Measurements from ENCODE around the gene DAGLB. TPM values are rescaled to one million over a fixed set of nuclear protein-coding genes. Genes with fewer than 3 reads are reported as not detected.

The DAGLB gene
- total RNA-seq, 1 donor from 2014 or later = 13.6 TPM

DNA sequence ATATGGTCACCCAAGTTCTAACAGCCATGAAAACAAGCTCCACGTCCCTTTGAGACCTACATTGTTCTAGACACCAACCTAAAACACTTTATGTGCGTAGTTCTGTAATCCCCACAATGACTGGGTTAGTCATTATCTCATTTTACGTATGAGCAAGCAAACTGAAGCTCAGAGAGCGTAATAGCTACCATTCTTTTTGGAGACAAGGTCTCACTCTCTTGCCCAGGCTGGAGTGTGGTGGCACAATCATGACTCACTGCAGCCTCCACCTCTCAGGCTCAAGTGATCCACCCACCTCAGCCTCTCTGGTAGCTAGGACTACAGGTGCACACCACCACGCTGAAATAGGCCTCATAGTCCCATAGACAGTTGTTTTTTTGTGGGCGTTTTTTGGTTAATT is 10.5 kb downstream of the DAGLB start:
- H3K36me3 ChIP-seq (ENCODE audit: control insufficient read depth, insufficient read depth, low read length) = peaks cover 3% of the 10 kb centered on the region

DNA sequence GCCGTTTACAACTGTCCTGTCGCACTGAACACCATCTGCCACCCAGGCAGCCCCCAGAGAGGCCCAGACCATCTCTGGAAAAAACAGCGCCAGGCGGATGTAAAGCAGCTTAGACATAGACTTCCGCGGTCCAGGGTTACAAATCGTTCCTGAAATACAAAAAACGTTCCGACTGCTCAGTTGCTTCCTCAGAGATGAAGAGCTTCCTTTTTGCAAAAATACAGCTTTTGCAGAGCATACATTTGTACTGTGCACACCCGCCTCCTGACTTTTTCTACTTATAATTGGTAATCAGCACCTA is 11.4 kb downstream of the DAGLB start:
- Histone ChIP-seq H3K27me3 (ENCODE audit: control insufficient read depth, insufficient read depth, low read length) (no peaks in the 10 kb centered on the region), H3K36me3 (ENCODE audit: control insufficient read depth, insufficient read depth, low read length) (peaks cover 3% of the 10 kb centered on the region), H3K4me3 (ENCODE audit: low read depth, low read length) (no peak overlapping the region)
- TF ChIP-seq, protein P1, sequence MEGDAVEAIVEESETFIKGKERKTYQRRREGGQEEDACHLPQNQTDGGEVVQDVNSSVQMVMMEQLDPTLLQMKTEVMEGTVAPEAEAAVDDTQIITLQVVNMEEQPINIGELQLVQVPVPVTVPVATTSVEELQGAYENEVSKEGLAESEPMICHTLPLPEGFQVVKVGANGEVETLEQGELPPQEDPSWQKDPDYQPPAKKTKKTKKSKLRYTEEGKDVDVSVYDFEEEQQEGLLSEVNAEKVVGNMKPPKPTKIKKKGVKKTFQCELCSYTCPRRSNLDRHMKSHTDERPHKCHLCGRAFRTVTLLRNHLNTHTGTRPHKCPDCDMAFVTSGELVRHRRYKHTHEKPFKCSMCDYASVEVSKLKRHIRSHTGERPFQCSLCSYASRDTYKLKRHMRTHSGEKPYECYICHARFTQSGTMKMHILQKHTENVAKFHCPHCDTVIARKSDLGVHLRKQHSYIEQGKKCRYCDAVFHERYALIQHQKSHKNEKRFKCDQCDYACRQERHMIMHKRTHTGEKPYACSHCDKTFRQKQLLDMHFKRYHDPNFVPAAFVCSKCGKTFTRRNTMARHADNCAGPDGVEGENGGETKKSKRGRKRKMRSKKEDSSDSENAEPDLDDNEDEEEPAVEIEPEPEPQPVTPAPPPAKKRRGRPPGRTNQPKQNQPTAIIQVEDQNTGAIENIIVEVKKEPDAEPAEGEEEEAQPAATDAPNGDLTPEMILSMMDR (IDR thresholded peaks at IDR 0.05; ENCODE audit: insufficient read depth, low read length, poor library complexity, severe bottlenecking) = no peak
- no peak for DNase-seq (ENCODE audit: low read depth)

More for the DNA sequence above, 10.5 kb downstream of the DAGLB start:
- Histone ChIP-seq H3K4me3 (ENCODE audit: low read depth, low read length) (no peak overlapping the region), H3K27me3 (ENCODE audit: control insufficient read depth, insufficient read depth, low read length) (no peaks in the 10 kb centered on the region)
- DNase-seq (ENCODE audit: low read depth) = no peak
- TF ChIP-seq, protein P1 (IDR thresholded peaks at IDR 0.05; ENCODE audit: insufficient read depth, low read length, poor library complexity, severe bottlenecking) = no peak

DNA sequence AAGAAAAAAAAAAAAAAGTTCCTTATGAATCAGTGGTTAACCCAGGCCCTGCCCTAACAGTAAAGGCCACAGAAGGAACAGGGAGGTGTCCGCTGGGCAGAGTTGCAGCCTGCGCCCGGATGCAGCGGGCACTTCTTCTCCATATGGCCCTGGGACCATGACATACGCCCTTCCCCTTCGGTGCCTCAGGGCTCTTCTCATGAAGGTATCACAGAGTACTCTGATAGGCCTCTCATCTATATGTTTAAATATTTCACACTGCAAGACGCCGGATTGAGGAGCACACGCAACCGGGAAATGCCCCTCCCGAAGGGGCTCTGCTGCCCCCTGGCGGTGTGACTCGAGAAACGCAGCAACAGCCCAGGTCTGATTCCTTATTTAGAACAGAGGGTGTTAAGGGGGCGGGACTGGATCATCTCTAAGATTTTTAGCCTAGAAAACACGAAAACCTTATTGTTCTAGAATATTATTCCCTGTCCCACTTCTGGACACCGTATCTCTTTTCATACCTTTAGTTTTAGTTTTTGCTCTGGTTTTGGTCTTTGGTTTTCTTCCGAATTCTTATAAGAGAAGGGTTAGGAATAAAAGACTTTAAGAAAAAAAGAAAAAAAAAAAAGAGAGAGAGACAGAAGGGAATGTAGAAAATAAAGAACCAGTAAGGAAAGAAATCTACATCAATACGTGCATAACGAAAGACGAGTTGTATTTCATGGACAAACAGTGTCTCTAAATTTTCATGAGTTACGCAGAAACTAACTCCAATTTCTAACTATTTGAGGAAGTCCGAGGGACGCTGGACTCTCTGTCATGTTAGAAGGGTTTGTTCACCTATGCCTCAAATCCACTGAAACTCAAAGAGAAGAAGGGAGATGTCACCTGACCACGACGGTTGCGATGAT is 12.0 kb downstream of the DAGLB start:
- TF ChIP-seq, protein P1 (IDR thresholded peaks at IDR 0.05; ENCODE audit: insufficient read depth, low read length, poor library complexity, severe bottlenecking) = peak; percentile 97
- no peak for DNase-seq (ENCODE audit: low read depth)
- H3K27me3 ChIP-seq (ENCODE audit: control insufficient read depth, insufficient read depth, low read length) = no peaks in the 10 kb centered on the region
- no peak overlapping the region for H3K4me3 ChIP-seq (ENCODE audit: low read depth, low read length)
- peaks cover 3% of the 10 kb centered on the region for H3K36me3 ChIP-seq (ENCODE audit: control insufficient read depth, insufficient read depth, low read length)

DNA sequence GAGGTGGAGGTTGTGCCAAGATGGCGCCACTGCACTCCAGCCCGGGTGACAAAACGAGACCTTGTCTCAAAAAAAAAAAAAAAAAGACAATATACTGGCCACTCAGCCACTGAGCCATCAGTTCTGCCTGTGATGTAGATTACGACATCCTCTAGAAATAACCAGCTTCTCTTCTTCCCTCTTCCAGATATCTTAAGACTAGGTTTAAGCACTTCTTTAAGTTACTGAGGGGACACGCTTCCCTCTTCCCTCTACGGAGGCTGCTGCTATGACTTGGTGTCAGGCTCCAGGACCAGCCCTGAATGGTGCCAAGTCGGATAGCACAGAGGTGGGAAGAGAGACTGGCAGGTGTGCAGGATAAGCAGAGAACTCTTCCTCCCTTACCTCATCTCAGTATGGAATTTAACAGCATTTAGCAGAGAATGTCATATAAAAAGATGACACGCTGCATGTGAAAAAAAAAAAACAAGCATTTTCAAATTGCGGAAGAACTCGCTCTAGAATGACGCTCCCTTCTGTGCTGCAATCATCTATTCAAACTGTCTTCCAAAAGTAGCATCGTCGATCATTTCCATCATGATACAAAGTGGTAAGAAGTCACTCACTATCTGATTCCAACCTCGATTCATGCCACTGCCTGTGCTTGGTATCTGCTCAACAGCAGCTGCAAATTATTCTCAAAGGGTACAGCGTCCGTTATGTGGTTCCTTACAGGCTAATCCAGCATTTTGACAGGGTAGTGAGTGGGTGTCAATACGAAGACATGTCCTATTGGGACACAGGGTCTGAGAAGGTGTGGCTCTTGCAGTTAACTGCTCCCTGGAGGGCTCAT is 13.8 kb downstream of the DAGLB start:
- TF ChIP-seq, protein P1 (IDR thresholded peaks at IDR 0.05; ENCODE audit: insufficient read depth, low read length, poor library complexity, severe bottlenecking) = no peak
- Histone ChIP-seq H3K4me3 (ENCODE audit: low read depth, low read length) (no peak overlapping the region), H3K36me3 (ENCODE audit: control insufficient read depth, insufficient read depth, low read length) (peaks cover 3% of the 10 kb centered on the region), H3K27me3 (ENCODE audit: control insufficient read depth, insufficient read depth, low read length) (no peaks in the 10 kb centered on the region)
- no peak for DNase-seq (ENCODE audit: low read depth)

DNA sequence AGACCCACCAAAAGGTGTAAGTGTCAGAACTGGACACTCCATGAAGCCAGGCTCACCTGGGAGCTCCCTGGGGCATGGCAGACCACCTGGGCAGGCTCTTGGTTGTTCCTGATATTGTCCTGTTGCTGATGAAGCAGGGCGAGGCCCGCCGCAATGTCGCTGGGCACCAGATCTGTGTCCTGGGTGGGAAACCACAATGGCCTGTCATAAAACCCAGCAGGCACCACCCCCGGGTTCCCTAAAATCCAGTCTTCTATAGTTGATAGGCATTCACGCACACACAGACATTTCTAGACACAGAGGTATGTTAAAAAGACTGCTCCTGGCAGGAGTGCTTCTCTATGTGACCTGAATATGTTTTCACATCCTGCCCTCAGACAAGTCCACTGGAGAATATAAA is 15.0 kb downstream of the DAGLB start:
- Histone ChIP-seq H3K27me3 (ENCODE audit: control insufficient read depth, insufficient read depth, low read length) (no peaks in the 10 kb centered on the region), H3K4me3 (ENCODE audit: low read depth, low read length) (no peak overlapping the region), H3K36me3 (ENCODE audit: control insufficient read depth, insufficient read depth, low read length) (peaks cover 3% of the 10 kb centered on the region)
- TF ChIP-seq, protein P1 (IDR thresholded peaks at IDR 0.05; ENCODE audit: insufficient read depth, low read length, poor library complexity, severe bottlenecking) = no peak
- no peak for DNase-seq (ENCODE audit: low read depth)
